NCI-H1436 treated with DMSO at 0.1 percent for 48 hours (cell line): ENCODE measurements around the gene LY6G5C.

Experiments used
- DNase-seq: peaks from one replicate; lab custom pipeline; 2025; lab: John Stamatoyannopoulos, UW

LY6G5C gene

GRCh38 chr6:31639449-31639861, 41.4 kb downstream of the LY6G5C start:
- no peak for DNase-seq

- no peak for DNase-seq
Measured at GRCh38 chr6:31639043-31639442, 41.8 kb downstream of the LY6G5C start.

GRCh38 chr6:31636698-31637596, 43.9 kb downstream of the LY6G5C start:
- DNase-seq, result no peak

GRCh38 chr6:31634969-31635575, 45.8 kb downstream of the LY6G5C start:
- DNase-seq, result no peak

- DNase-seq, result no peak
Measured at GRCh38 chr6:31634131-31634530, 46.7 kb downstream of the LY6G5C start.

GRCh38 chr6:31633447-31633846, 47.4 kb downstream of the LY6G5C start:
- DNase-seq, result no peak

- no peak for DNase-seq
Measured at GRCh38 chr6:31632279-31632946, 48.5 kb downstream of the LY6G5C start.

- no peak for DNase-seq
Measured at GRCh38 chr6:31631681-31632278, 49.1 kb downstream of the LY6G5C start.

GRCh38 chr6:31631209-31631608, 49.7 kb downstream of the LY6G5C start:
- no peak for DNase-seq

GRCh38 chr6:31630177-31630934, 50.5 kb downstream of the LY6G5C start:
- no peak for DNase-seq

- DNase-seq, result no peak
Measured at GRCh38 chr6:31629014-31629413, 51.9 kb downstream of the LY6G5C start.

GRCh38 chr6:31627690-31628287, 53.1 kb downstream of the LY6G5C start:
- DNase-seq, result no peak

GRCh38 chr6:31626952-31627351, 53.9 kb downstream of the LY6G5C start:
- no peak for DNase-seq
